Measurements from ENCODE around the gene C3AR1.
A peak's percentile ranks its signal among the peaks of the same experiment; 100 is the strongest.
"Not testable (repeated sequence)": the region's sequence is repeated elsewhere in the genome, so short reads cannot be mapped to it uniquely, and the experiment has no call there.

Gene C3AR1

GRCh38 chr12:8078398-8078797, 12.2 kb upstream of the C3AR1 start:
- no peak for DNase-seq (ENCODE audit: low spot score)
- in situ Hi-C loops (cut with MboI; ENCODE audit: low pct_unique_long_range_greater_than_20kb, low sequenced_read_pairs, unreplicated experiment), result no loop called here
- TF ChIP-seq, protein P1, sequence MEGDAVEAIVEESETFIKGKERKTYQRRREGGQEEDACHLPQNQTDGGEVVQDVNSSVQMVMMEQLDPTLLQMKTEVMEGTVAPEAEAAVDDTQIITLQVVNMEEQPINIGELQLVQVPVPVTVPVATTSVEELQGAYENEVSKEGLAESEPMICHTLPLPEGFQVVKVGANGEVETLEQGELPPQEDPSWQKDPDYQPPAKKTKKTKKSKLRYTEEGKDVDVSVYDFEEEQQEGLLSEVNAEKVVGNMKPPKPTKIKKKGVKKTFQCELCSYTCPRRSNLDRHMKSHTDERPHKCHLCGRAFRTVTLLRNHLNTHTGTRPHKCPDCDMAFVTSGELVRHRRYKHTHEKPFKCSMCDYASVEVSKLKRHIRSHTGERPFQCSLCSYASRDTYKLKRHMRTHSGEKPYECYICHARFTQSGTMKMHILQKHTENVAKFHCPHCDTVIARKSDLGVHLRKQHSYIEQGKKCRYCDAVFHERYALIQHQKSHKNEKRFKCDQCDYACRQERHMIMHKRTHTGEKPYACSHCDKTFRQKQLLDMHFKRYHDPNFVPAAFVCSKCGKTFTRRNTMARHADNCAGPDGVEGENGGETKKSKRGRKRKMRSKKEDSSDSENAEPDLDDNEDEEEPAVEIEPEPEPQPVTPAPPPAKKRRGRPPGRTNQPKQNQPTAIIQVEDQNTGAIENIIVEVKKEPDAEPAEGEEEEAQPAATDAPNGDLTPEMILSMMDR (IDR thresholded peaks at IDR 0.05; ENCODE audit: extremely low read depth, insufficient read depth, missing control alignments), result peak; percentile 39

DNA sequence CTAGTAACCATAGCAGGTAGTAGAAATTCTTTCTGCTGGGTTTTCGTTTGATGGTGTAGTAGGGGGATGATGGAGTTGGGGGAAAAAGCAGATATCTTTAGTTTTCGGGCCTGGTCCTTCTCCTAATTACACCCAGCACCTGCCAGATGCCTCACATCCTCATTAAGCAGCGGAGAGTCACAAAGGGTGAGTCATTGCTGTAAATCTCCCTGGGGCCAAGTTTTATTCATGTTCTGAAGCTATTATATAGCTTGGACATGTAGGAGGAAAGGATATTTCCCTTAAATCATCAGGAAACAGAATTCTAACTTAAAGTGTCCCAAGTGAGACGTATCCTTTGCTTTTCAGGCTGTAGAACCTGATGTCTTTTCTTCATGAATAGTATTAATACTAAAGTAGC, 11.0 kb upstream of the C3AR1 start:
- in situ Hi-C loops (cut with MboI; ENCODE audit: low pct_unique_long_range_greater_than_20kb, low sequenced_read_pairs, unreplicated experiment), result no loop called here
- no peak for DNase-seq (ENCODE audit: low spot score)
- TF ChIP-seq, protein P1 (IDR thresholded peaks at IDR 0.05; ENCODE audit: extremely low read depth, insufficient read depth, missing control alignments), result no peak

- DNase-seq (ENCODE audit: low spot score), result no peak
- TF ChIP-seq, protein P1 (IDR thresholded peaks at IDR 0.05; ENCODE audit: extremely low read depth, insufficient read depth, missing control alignments), result no peak
- in situ Hi-C loops (cut with MboI; ENCODE audit: low pct_unique_long_range_greater_than_20kb, low sequenced_read_pairs, unreplicated experiment), result no loop called here
These were observed 10.2 kb upstream of the C3AR1 start for GRCh38 chr12:8076366-8076765.

GRCh38 chr12:8075935-8076334, 9.8 kb upstream of the C3AR1 start:
- in situ Hi-C loops (cut with MboI; ENCODE audit: low pct_unique_long_range_greater_than_20kb, low sequenced_read_pairs, unreplicated experiment), result no loop called here
- DNase-seq (ENCODE audit: low spot score), result no peak
- TF ChIP-seq, protein P1 (IDR thresholded peaks at IDR 0.05; ENCODE audit: extremely low read depth, insufficient read depth, missing control alignments), result no peak

- in situ Hi-C loops (cut with MboI; ENCODE audit: low pct_unique_long_range_greater_than_20kb, low sequenced_read_pairs, unreplicated experiment); DNase-seq (ENCODE audit: low spot score): not testable (repeated sequence)
These were observed 5.7 kb upstream of the C3AR1 start for GRCh38 chr12:8071820-8072219.

DNA sequence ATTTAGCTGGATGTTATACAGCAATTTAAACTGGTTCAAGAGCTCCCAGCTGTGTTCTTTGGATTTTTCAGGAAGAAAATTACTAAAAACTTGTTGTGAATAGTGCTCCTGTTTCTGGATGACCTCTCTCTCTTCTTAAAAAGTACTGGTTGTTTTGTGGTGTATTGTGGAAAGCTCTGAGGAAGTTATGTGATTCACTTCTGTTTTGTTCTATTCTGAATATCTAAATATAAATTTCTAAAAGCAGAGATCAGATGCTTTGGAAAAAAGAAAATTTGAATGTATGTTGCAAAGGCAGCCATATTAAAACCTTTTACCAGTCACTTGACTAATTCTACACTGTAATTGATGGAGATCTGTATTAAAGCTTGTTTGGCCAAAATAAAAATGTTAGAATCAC, 3.4 kb upstream of the C3AR1 start:
- DNase-seq (ENCODE audit: low spot score), result no peak
- TF ChIP-seq, protein P1 (IDR thresholded peaks at IDR 0.05; ENCODE audit: extremely low read depth, insufficient read depth, missing control alignments), result no peak
- in situ Hi-C loops (cut with MboI; ENCODE audit: low pct_unique_long_range_greater_than_20kb, low sequenced_read_pairs, unreplicated experiment), result no loop called here

GRCh38 chr12:8064131-8064530, 2.0 kb downstream of the C3AR1 start:
- TF ChIP-seq, protein P1 (IDR thresholded peaks at IDR 0.05; ENCODE audit: extremely low read depth, insufficient read depth, missing control alignments), result no peak
- in situ Hi-C loops (cut with MboI; ENCODE audit: low pct_unique_long_range_greater_than_20kb, low sequenced_read_pairs, unreplicated experiment), result no loop called here
- DNase-seq (ENCODE audit: low spot score), result no peak
